ENCODE measurements around the gene GABRA1. TPM values are rescaled to one million over a fixed set of nuclear protein-coding genes. Genes with fewer than 3 reads are reported as not detected.

GABRA1 gene
- total and polyA plus RNA-seq, 2 donors (not counting 1 experiment from before 2014, with no cell fraction given) = not detected

- ChIA-PET CTCF (no interaction called here), POLR2A (no interaction called here)
- DNase-seq (no peak), ATAC-seq (ENCODE audit: low read depth) (no peak)
- Histone ChIP-seq H3K4me2 (replicated peaks; ENCODE audit: low read depth, low read length, poor library complexity, severe bottlenecking) (no peak overlapping the region), H3K4me3 (ENCODE audit: control extremely low read depth in 1 of 5, extremely low read depth in 1 of 5, insufficient read depth in 1 of 5, low read depth in 2 of 5, low read length in 4 of 5) (no peak overlapping the region), H3K36me3 (replicated peaks in 1 of 2; ENCODE audit: control extremely low read depth in 1 of 2, control insufficient read depth in 1 of 2, extremely low read depth in 1 of 2, insufficient read depth in 2 of 2, low read length in 1 of 2) (no peaks in the 10 kb centered on the region), H3K9ac (ENCODE audit: low read length) (no peak overlapping the region), H3K27ac (ENCODE audit: low read length in 2 of 2) (no peak overlapping the region), H3K9me3 (ENCODE audit: control extremely low read depth in 1 of 3, control insufficient read depth in 2 of 3, insufficient read depth in 1 of 3, low read length in 2 of 3) (peaks cover 0 to 8% (median 0%) of the 10 kb centered on the region in 3 donors), H2AFZ (ENCODE audit: insufficient read depth, low read depth, low read length, poor library complexity, severe bottlenecking) (no peak overlapping the region), H3K79me2 (ENCODE audit: control insufficient read depth, insufficient read depth, low read length) (no peaks in the 10 kb centered on the region), H3K27me3 (replicated peaks in 1 of 4; ENCODE audit: control extremely low read depth in 1 of 4, control insufficient read depth in 3 of 4, insufficient read depth in 4 of 4, low read length in 3 of 4) (no peaks in the 10 kb centered on the region), H4K20me1 (ENCODE audit: control insufficient read depth, insufficient read depth, low read length, poor library complexity, severe bottlenecking) (no peaks in the 10 kb centered on the region), H3K4me1 (ENCODE audit: control insufficient read depth in 2 of 2, insufficient read depth in 2 of 2, low read length in 2 of 2) (no peaks in the 10 kb centered on the region)
- H3K27me3 Mint-ChIP-seq = no peaks in the 10 kb centered on the region
- no peak overlapping the region for H3K27ac Mint-ChIP-seq
- no peak overlapping the region for H3K4me3 Mint-ChIP-seq
- WGBS (ENCODE audit: insufficient coverage) = no CpG with 5 or more reads among the region's 1 CpG
- no peak for TF ChIP-seq EZH2 (IDR thresholded peaks at IDR 0.05; ENCODE audit: borderline replicate concordance, insufficient read depth, low read depth, low read length, poor library complexity, severe bottlenecking)
- no peak for TF ChIP-seq CTCF (IDR thresholded peaks at IDR 0.05)
- H3K9me3 Mint-ChIP-seq (ENCODE audit: insufficient read depth) = peaks cover 6% of the 10 kb centered on the region
- intact Hi-C loops (cut with micrococcal nuclease) = no loop called here
- H3K4me1 Mint-ChIP-seq = no peaks in the 10 kb centered on the region
Measured at GRCh38 chr5:161921781-161922180, 73.9 kb downstream of the GABRA1 start.

- POLR2A ChIA-PET = no interaction called here
- Histone ChIP-seq H3K4me1 (ENCODE audit: control insufficient read depth in 2 of 2, insufficient read depth in 2 of 2, low read length in 2 of 2) (no peaks in the 10 kb centered on the region), H3K4me3 (ENCODE audit: control extremely low read depth in 1 of 5, extremely low read depth in 1 of 5, insufficient read depth in 1 of 5, low read depth in 2 of 5, low read length in 4 of 5) (no peak overlapping the region), H3K27me3 (replicated peaks in 1 of 4; ENCODE audit: control extremely low read depth in 1 of 4, control insufficient read depth in 3 of 4, insufficient read depth in 4 of 4, low read length in 3 of 4) (no peaks in the 10 kb centered on the region), H3K27ac (ENCODE audit: low read length in 2 of 2) (no peak overlapping the region), H3K9ac (ENCODE audit: low read length) (no peak overlapping the region), H3K9me3 (ENCODE audit: control extremely low read depth in 1 of 3, control insufficient read depth in 2 of 3, insufficient read depth in 1 of 3, low read length in 2 of 3) (peaks cover 0 to 8% (median 0%) of the 10 kb centered on the region in 3 donors), H3K79me2 (ENCODE audit: control insufficient read depth, insufficient read depth, low read length) (no peaks in the 10 kb centered on the region), H3K4me2 (replicated peaks; ENCODE audit: low read depth, low read length, poor library complexity, severe bottlenecking) (no peak overlapping the region), H4K20me1 (ENCODE audit: control insufficient read depth, insufficient read depth, low read length, poor library complexity, severe bottlenecking) (no peaks in the 10 kb centered on the region), H3K36me3 (replicated peaks in 1 of 2; ENCODE audit: control extremely low read depth in 1 of 2, control insufficient read depth in 1 of 2, extremely low read depth in 1 of 2, insufficient read depth in 2 of 2, low read length in 1 of 2) (no peaks in the 10 kb centered on the region), H2AFZ (ENCODE audit: insufficient read depth, low read depth, low read length, poor library complexity, severe bottlenecking) (no peak overlapping the region)
- intact Hi-C loops (cut with micrococcal nuclease) = no loop called here
- WGBS (ENCODE audit: insufficient coverage) = no CpG with 5 or more reads among the region's 3 CpGs
- H3K27me3 Mint-ChIP-seq = no peaks in the 10 kb centered on the region
- peaks cover 6% of the 10 kb centered on the region for H3K9me3 Mint-ChIP-seq (ENCODE audit: insufficient read depth)
- H3K27ac Mint-ChIP-seq = no peak overlapping the region
- H3K4me1 Mint-ChIP-seq = no peaks in the 10 kb centered on the region
- no peak for DNase-seq
- TF ChIP-seq CTCF (IDR thresholded peaks at IDR 0.05) (no peak), EZH2 (IDR thresholded peaks at IDR 0.05; ENCODE audit: borderline replicate concordance, insufficient read depth, low read depth, low read length, poor library complexity, severe bottlenecking) (no peak)
- H3K4me3 Mint-ChIP-seq = no peak overlapping the region
- CTCF ChIA-PET = no interaction called here
- ATAC-seq (ENCODE audit: low read depth) = no peak
Measured at GRCh38 chr5:161924270-161924669, 76.3 kb downstream of the GABRA1 start.
